Activated B cell treated with CpG ODN at 0.5 μM for 24 hours (primary cell): ENCODE data around the gene ELP6. TPM values are rescaled to one million over a fixed set of nuclear protein-coding genes. Genes with fewer than 3 reads are reported as not detected.
A peak's percentile ranks its signal among the peaks of the same experiment; 100 is the strongest.

ENCODE experiments used
- ATAC-seq: fragments of 200-7000 bp; cut with Tn5 transposase; one replicate; pipeline ENCODE4 v1.10.0; 2021; ENCODE audit warnings: low read depth, mild to moderate bottlenecking, moderate library complexity
- CTCF ChIA-PET: fragments of 350-600 bp; sonication (Branson Sonifier 250); formaldehyde crosslinking; loops from one replicate; lab custom pipeline; 2021; ENCODE audit warnings: antibody characterized with exemption; lab: Charles Lee
- POLR2A ChIA-PET: fragments of 350-600 bp; sonication (Branson Sonifier 250); formaldehyde crosslinking; loops from one replicate; lab custom pipeline; 2021; ENCODE audit warnings: antibody characterized with exemption; lab: Charles Lee
- DNase-seq: peaks from one replicate; pipeline ENCODE4 v3.0.0; 2022
- H3K27ac Mint-ChIP-seq: one replicate; pipeline ENCODE4 v1.8.0; 2020; ENCODE audit warnings: mixed read lengths
- H3K27me3 Mint-ChIP-seq: one replicate; pipeline ENCODE4 v1.8.0; 2021; ENCODE audit warnings: mixed read lengths
- H3K36me3 Mint-ChIP-seq: one replicate; pipeline ENCODE4 v1.8.0; 2021; ENCODE audit warnings: low read depth, mixed read lengths
- H3K4me1 Mint-ChIP-seq: one replicate; pipeline ENCODE4 v1.8.0; 2021; ENCODE audit warnings: mixed read lengths
- H3K4me3 Mint-ChIP-seq: one replicate; pipeline ENCODE4 v1.8.0; 2020; ENCODE audit warnings: mild to moderate bottlenecking, mixed read lengths
- H3K9me3 Mint-ChIP-seq: one replicate; pipeline ENCODE4 v1.8.0; 2020; ENCODE audit warnings: mixed read lengths
- CTCF ChIP-seq: fragments of 200-600 bp; IDR thresholded peaks from one replicate; pipeline ENCODE4 v1.8.0; 2022; ENCODE audit warnings: antibody characterized with exemption, mild to moderate bottlenecking
- intact Hi-C: fragments of 100-400 bp; cut with micrococcal nuclease; formaldehyde crosslinking; loops from one replicate; pipeline ENCODE4 v1.15.1; 2024
- total RNA-seq: library from RNA; stranded (reverse); gene quantifications from 2 replicates; pipeline ENCODE4 v1.2.3, GENCODE V29; 2022

Gene ELP6
- total RNA-seq, 1 donor from 2014 or later: 45.4 TPM

- ChIA-PET POLR2A (interaction anchor here (0.6 to 2.0 kb wide), 4 partner anchors 101 to 302 kb away, joined by 3 to 15 read pairs (median 6); no protein-coding TSS in a partner anchor), CTCF (interaction anchor here (2.3 to 3.3 kb wide), 2 partner anchors 265 to 466 kb away, joined by 13 to 32 read pairs; no protein-coding TSS in a partner anchor)
- Mint-ChIP-seq H3K27me3 (peaks cover 3% of the 10 kb centered on the region), H3K4me1 (peaks cover 8% of the 10 kb centered on the region), H3K9me3 (peaks cover 4% of the 10 kb centered on the region), H3K4me3 (no peak overlapping the region), H3K27ac (no peak overlapping the region), H3K36me3 (no peaks in the 10 kb centered on the region)
- DNase-seq (no peak), ATAC-seq (no peak)
- TF ChIP-seq CTCF: no peak
- intact Hi-C loops: no loop called here
These were observed 10.0 kb upstream of the ELP6 start for GRCh38 chr3:47523310-47524073.

GRCh38 chr3:47522082-47522987 lies 8.8 kb upstream of the ELP6 start:
- ChIA-PET POLR2A (interaction anchor here (0.9 to 2.0 kb wide), 5 partner anchors 100 to 303 kb away, joined by 3 to 15 read pairs (median 3); no protein-coding TSS in a partner anchor), CTCF (interaction anchor here (0.7 to 3.3 kb wide), 17 partner anchors 8 to 629 kb away, joined by 3 to 32 read pairs (median 3); partner anchors contain the start of gene ELP6)
- intact Hi-C loops: loop anchor here (1.0 kb wide), 4 partner anchors 267 to 629 kb away; no protein-coding TSS in a partner anchor
- ATAC-seq (peak; percentile 95), DNase-seq (peak; percentile 55)
- peaks cover 8% of the 10 kb centered on the region for H3K4me1 Mint-ChIP-seq
- H3K4me3 Mint-ChIP-seq: no peak overlapping the region
- TF ChIP-seq CTCF: peak; percentile 20
- no peaks in the 10 kb centered on the region for H3K36me3 Mint-ChIP-seq
- no peaks in the 10 kb centered on the region for H3K27me3 Mint-ChIP-seq
- H3K9me3 Mint-ChIP-seq: no peaks in the 10 kb centered on the region
- H3K27ac Mint-ChIP-seq: no peak overlapping the region

GRCh38 chr3:47520756-47521155 lies 7.2 kb upstream of the ELP6 start:
- POLR2A ChIA-PET: no interaction called here

GRCh38 chr3:47517937-47518336 lies 4.4 kb upstream of the ELP6 start:
- TF ChIP-seq CTCF: no peak
- ChIA-PET POLR2A (no interaction called here), CTCF (interaction anchor here (1.0 kb wide), 1 partner anchor 307 kb away, joined by 3 read pairs; no protein-coding TSS in a partner anchor)
- ATAC-seq (no peak), DNase-seq (no peak)
- Mint-ChIP-seq H3K27ac (no peak overlapping the region), H3K9me3 (no peaks in the 10 kb centered on the region), H3K4me1 (peaks cover 10% of the 10 kb centered on the region), H3K4me3 (no peak overlapping the region), H3K27me3 (no peaks in the 10 kb centered on the region), H3K36me3 (peaks cover 4% of the 10 kb centered on the region)
- intact Hi-C loops: loop anchor here (10.0 kb wide), 1 partner anchor 543 kb away; the partner anchor contains the start of genes CCDC12 and NBEAL2

More at GRCh38 chr3:47520756-47521155, 7.2 kb upstream of the ELP6 start:
- no peak overlapping the region for H3K27ac Mint-ChIP-seq
- no peaks in the 10 kb centered on the region for H3K36me3 Mint-ChIP-seq
- no peak overlapping the region for H3K4me3 Mint-ChIP-seq
- intact Hi-C loops: no loop called here
- no peak for ATAC-seq
- H3K9me3 Mint-ChIP-seq: no peaks in the 10 kb centered on the region
- CTCF ChIA-PET: interaction anchor here (0.8 to 2.2 kb wide), 8 partner anchors 9 to 469 kb away, joined by 3 to 16 read pairs (median 3); no protein-coding TSS in a partner anchor
- no peak for DNase-seq
- no peaks in the 10 kb centered on the region for H3K27me3 Mint-ChIP-seq
- no peak for TF ChIP-seq CTCF
- peaks cover 5% of the 10 kb centered on the region for H3K4me1 Mint-ChIP-seq
